Right ventricle myocardium superior (tissue), 1 donor: Measurements from ENCODE around the gene ADAM23. TPM values are rescaled to one million over a fixed set of nuclear protein-coding genes. Genes with fewer than 3 reads are reported as not detected.

Experiments
- ATAC-seq: fragments of 200-7000 bp; cut with Tn5 transposase; one replicate; pipeline ENCODE4 v1.9.1; 2020; ENCODE audit warnings: mild to moderate bottlenecking; ENCODE audit not compliant: poor library complexity
- DNase-seq: peaks from one replicate; pipeline ENCODE4 v3.0.0-alpha.2; 2020
- intact Hi-C: fragments of 100-400 bp; cut with DNase I; formaldehyde crosslinking; loops from one replicate; pipeline ENCODE4 v1.11.2; 2022
- total RNA-seq: library from RNA; stranded (reverse); fragmentation: NEBNext Ultra II Directional; extraction: Animal tissue kit (Norgen Biotek cat#: 25700); gene quantifications from one replicate; pipeline ENCODE4 v1.2.1, GENCODE V29; 2021
- donor health status: DM: no; HTN: yes; CAD: no; lungs with severe emphysema.

The ADAM23 gene
- total RNA-seq, 1 donor from 2014 or later, result 58.9 TPM

DNA sequence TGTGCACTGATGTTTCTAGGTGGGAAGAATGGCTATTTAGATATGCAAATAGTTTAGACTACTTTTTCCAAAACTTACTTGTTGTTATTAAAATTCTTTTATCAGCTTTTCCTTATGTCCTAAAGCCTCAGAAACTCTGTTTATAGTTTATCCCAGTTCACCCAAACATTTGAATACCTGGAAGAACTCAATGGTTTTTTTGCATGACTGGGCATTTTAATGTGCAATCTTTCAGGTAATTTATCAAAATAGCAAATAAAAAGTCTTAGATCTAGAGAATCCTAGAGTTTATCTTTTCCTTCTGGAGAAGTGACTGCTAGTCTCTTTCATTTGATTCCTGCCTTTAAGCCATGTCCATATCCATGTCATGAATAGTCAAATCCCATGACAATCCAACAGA is 9.6 kb upstream of the ADAM23 start:
- no peak for DNase-seq
- no peak for ATAC-seq
- intact Hi-C loops, result no loop called here

DNA sequence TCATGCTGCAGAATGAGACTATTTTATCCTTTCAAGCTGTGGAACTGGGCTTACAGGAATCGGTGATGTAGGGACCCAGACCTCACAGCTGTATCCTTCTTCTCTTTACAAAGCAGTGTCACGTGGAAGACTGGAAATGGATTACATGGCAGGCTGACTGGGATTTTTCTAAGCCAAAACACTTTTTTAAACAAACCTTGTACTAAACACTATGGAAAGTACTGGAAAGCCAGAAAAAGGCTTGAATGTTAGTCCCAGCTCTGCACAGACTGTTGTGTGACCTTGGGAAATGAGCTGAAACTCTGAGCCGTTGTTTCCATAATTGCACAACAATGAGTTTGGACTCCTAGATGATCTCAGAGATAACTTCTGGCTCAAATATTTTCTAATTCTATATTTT is 7.6 kb upstream of the ADAM23 start:
- no peak for DNase-seq
- intact Hi-C loops, result no loop called here
- ATAC-seq, result no peak

DNA sequence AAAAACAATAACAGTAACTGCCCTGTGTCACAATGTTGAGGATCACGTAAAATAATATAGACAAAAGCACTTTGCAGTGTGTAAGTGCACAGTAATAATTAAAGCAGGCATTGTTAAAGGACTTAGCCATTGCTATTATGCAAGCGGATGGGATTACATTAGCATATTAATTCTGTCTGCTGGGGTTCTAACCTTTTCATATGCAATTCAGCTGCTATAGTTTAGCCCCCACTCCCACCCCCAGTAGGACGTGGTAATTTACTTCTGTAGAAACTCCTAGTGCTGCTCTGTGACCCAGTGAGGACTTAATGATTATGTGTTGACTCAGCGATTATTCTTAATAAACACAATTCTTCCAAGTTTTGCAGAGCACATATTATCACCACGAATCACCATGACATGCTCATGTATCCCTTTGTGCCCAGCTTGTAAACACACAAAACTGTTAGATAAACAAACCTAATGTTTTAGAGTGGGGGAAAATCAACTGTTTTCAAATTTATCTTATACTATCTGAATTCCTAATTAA is 5.1 kb upstream of the ADAM23 start:
- ATAC-seq (no peak), DNase-seq (no peak)
- intact Hi-C loops, result no loop called here

DNA sequence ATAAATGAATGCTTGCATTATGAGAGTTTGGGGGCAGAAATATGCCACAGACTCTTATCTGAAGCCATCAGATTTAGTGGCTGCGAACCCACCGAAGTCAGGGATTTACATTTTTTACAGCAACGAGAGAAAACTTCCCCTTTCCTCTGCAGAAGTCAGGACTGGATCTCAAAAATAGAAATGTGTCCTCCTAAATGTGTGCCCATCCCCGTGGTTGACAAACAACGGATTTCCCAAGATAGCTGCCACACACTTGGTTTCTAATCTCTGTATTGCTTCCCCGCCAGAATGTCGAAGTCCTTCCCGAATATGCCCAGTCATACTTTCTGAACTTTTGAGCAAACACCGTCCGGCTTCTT is 879 bp upstream of the ADAM23 start:
- no peak for DNase-seq

DNA sequence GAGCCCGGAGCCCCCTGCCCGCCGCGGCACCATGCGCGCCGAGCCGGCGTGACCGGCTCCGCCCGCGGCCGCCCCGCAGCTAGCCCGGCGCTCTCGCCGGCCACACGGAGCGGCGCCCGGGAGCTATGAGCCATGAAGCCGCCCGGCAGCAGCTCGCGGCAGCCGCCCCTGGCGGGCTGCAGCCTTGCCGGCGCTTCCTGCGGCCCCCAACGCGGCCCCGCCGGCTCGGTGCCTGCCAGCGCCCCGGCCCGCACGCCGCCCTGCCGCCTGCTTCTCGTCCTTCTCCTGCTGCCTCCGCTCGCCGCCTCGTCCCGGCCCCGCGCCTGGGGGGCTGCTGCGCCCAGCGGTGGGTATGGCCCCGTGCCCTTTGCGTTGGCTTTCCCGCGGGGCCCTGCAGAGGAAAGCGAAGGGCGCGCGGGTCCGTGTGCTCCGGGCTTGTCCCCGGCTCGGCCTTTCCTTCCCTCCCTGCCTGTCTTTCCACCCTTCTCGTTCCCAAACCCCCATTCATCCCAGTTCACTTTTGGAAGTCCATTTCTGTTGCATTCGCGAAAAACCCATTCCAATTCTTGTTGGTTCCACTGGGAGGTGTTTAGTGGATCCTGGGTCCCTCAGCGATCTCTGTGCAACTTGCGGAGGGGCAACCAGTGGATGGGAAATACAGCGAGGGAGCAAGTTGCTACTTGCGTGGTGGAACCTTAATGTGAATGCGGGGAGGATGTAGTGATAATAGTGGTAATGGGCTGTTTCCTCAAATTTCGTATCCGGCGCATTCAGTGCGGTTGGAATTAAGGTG is 599 bp downstream of the ADAM23 start:
- ATAC-seq, result peak; percentile 55
- peak; percentile 43 for DNase-seq
- intact Hi-C loops, result loop anchor here (10.0 kb wide), 1 partner anchor 71 kb away; no protein-coding TSS in a partner anchor

More for the DNA sequence above, 879 bp upstream of the ADAM23 start:
- ATAC-seq, result peak; percentile 4
- intact Hi-C loops, result loop anchor here (10.0 kb wide), 1 partner anchor 72 kb away; no protein-coding TSS in a partner anchor

DNA sequence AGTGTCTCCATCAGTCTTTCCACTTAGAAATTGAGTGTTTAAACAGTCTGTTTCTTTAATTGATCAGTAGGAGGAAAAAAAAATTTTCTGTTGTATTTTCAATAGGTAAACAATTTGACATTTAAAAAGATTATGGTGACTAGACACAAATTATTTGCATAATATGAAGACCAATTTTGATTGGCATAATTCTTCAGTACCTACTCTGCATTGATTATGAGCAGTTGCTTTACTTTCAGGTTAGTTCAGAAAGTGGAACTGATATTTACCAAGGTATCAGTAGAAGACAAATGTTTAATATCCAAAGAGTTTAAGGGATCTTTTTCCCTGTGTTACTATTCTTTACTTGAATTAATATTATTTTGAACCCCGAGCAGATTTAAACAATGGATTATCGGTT is 2.6 kb downstream of the ADAM23 start:
- DNase-seq (no peak), ATAC-seq (no peak)
- intact Hi-C loops, result loop anchor here (10.0 kb wide), 1 partner anchor 69 kb away; no protein-coding TSS in a partner anchor

DNA sequence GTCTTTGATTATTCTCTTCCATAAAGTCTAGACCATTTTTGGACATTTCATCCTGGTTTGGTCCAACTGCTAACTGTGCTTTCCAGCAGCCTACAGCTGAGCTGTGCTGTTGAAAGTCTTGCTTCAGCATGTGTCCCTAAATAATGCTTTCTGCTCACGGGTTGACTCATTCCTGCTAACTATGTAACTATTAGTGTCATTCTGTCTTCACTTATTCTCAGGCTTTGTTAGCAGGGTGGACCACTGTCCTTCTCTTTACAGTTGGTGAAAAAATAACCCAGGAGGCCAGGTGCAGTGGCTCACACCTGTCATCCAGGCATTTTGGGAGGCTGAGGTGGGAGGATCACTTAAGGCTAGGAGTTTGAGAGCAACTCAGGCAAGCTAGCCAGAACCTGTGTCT is 8.9 kb downstream of the ADAM23 start:
- DNase-seq, result no peak
- intact Hi-C loops, result no loop called here
- peak; percentile 5 for ATAC-seq

DNA sequence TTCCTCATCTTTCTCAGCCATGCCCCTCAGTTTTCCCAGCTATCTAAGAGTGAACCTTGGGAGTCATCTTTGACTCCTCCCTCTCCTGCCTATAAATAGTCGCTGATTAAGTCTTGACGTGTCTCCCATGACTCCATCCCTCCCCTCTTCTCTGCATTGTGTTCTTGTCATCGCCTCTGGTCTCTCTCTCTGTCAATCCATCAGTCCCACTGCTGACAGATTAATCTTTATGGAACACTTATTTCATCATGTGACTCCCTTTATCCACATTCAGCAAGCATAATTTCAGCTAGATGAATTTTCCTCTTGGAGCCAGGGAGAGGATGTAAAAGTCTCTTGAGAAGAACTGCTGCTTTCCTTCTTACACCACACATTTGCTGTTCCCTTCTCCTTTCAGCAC is 9.4 kb downstream of the ADAM23 start:
- ATAC-seq, result peak; percentile 94
- intact Hi-C loops, result no loop called here

DNA sequence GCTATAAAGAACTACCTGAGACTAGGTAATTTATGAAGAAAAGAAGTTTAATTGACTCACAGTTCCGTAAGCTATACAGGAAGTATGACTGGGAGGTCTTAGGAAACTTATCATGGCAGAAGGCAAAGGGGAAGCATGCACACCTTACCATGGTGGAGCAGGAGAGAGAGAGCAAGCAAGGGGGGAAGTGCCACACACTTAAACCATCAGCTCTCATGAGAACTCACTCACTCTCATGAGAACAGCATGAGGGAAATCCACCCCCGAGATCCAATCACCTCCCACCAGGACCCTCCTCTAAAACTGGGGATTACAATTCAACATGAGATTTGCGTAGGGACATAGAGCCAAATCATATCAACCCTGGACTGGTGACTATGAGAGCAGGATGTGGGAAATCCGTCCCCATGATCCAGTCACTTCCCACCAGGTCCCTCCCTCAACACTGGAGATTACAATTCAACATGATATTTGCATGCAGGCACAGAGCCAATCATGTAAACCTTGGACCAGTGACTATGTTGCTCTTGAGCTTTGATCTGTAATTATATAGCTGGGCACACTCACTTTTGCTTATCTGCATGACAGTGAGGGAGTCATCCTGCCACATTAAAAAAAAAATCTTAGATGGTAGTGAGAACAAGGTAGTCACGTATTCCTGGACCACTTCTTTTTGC is 12.9 kb downstream of the ADAM23 start:
- intact Hi-C loops, result no loop called here
- no peak for ATAC-seq
- DNase-seq, result no peak

More for the DNA sequence above, 9.4 kb downstream of the ADAM23 start:
- no peak for DNase-seq

DNA sequence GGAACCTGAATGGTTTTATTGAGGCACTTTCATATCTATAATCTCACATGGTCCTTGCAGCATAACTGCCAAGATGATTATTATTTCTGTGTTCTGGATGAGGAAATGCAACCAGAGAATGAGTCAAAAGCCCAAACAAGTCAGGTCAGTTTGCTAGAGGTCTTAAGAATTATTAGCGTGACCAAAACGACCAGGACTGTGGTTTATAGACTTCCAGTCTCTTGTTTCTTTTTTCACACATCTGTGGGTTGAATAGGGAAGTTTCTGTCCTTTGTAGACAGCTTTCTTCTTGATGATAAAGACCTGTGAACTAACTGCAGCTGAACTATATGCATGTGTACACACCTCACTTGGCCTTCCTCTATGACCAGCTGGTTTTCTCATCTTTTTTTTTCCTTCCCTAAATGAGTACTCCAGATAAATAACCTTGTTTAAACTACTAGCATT is 13.9 kb downstream of the ADAM23 start:
- intact Hi-C loops, result no loop called here
- ATAC-seq (no peak), DNase-seq (no peak)

DNA sequence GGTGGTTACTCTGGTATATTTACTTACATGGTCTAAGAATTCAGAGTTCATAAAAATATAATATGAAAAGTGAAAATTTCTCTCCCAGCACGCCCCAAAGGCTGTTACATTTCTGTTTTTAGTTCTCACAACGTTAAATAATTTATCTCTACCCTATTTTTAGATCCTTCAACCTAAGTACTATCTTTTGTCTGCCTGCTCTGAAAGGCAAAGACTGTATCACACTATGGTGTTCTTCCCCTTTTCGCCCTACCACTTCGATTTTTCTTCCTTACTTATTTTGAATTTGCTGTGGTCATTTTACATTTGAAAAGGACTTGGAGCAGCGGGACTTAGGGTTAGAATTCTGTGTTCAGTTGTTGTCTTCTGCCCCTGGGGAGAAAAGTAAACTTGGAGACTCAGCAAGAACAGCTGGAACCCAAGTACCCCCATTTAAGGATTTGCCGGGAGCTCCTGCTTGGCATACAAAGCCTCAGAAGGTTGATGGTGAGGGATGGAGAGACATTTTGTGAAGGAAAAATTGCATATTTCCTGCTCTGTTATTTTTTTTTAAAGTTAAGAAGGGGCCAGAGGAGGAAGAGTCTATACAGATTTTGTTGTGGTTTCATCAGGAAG is 19.0 kb downstream of the ADAM23 start:
- intact Hi-C loops, result no loop called here
- ATAC-seq (peak; percentile 51), DNase-seq (no peak)

DNA sequence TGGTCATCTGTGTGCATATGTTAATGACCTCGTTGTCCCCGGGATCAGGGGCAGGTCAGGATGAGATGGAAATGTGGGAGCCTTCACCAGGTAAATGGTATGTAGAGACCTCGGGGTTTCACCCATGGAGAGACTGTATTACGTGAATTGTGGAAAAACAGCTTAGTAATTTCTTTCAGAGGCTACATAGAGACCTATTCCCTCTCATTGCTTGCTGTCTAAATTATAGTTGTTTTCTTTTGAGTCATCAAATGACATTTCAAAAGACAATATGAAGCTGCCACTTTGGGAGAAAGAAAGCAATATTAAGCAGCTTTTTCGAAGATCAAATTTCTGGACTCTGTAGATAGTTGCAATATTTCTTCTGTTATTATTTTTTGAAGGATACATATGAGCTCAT is 20.4 kb downstream of the ADAM23 start:
- intact Hi-C loops, result no loop called here
- DNase-seq (no peak), ATAC-seq (no peak)

DNA sequence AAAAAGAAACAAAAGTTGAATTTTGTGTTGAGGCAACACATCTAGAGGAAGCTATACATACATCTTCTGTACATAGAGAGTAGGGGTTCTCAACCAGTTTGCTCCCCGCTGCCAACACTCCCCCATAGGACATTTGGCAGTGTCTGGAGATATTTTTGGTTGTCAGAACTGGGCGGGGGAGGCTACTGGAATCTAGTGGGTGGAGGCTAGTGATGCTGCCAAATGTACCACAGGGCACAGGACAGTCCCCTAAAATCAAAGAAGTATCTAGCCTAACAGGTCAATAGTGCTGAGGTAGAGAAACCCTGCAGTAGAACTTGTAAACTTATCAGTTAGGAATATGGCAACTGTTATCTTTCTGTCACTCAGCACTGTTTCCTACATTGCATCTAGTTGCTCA is 21.3 kb downstream of the ADAM23 start:
- no peak for DNase-seq
- intact Hi-C loops, result no loop called here

DNA sequence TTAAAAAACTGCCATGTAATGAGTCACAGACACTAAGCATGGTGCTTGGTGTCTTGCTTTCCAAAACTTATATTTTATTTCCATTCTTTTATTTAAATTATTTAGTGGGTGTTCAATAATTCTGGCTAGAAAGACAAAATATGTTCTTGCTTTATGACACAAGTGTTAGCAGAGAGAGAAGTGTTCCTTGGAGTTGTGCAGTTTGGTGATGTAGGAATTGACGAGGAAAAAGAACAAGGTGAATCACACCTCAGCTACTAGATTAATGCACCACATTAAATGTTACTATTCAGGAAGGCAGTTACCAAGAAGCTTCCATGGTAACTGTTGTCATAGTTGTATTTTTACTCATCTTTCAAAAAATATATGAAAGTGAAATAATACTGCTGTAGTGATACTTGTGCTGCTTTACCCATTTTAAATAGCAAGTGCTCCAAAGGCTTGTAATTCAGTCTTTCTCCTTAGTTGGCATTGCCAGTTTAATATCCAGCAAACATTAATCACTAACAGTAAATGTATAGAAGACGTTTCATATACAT is 28.3 kb downstream of the ADAM23 start:
- ATAC-seq (no peak), DNase-seq (no peak)
- intact Hi-C loops, result no loop called here

More for the DNA sequence above, 21.3 kb downstream of the ADAM23 start:
- ATAC-seq, result peak; percentile 86

DNA sequence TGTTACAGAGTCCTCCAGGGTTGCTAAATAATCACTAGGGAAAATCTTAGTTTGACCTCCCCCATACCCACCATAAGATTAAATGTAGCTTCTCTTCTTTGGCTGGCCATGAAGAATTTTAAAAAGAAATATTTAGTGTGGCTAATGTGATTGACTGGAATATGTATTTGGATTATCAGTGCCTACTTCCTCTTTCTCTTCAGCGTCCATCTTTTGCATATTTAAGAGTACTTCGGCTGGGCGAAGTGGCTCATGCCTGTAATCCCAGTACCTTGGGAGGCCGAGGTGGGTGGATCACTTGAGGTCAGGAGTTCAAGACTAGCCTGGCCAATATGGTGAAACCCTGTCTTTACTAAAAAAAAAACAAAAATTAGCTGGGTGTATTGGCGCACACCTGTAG is 28.8 kb downstream of the ADAM23 start:
- DNase-seq (no peak), ATAC-seq (no peak)
- intact Hi-C loops, result no loop called here

DNA sequence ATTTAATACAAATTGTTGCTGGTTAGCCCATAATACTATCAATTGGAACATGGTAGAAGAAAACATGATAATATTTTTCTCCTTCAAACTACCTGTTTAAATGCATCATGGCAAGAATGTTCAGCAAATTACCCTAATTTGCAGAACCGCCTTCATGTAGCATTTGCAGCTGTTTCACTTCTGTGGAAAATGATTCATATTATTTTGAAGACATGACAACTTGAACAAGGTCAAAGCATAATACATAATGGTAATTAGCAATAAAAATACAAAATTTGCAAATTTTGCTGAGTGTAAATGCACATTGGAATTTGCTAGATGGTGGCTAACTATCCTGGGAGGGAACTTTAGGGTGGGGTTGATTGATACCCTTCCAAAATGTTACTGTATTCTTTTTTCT is 30.8 kb downstream of the ADAM23 start:
- DNase-seq (no peak), ATAC-seq (no peak)
- intact Hi-C loops, result no loop called here

DNA sequence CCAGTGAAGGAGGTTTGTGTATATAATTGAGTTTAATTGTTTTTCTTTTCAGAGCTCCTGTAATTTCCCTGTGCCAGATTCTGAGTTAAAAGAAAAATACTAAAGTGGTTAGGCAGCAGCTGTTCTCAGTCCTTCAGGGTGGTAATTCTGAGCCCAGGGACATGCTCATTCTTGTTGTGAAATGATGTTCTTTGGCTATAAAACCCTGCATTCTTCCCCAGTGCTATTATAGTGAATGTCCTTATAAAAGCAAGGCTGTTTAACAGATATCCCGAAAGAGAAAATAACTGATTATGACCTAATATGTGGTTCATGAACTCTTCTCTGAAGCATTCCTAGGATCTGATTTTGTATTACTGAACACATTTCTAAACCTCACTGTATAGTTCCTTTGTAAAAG is 34.0 kb downstream of the ADAM23 start:
- DNase-seq (no peak), ATAC-seq (no peak)
- intact Hi-C loops, result no loop called here

DNA sequence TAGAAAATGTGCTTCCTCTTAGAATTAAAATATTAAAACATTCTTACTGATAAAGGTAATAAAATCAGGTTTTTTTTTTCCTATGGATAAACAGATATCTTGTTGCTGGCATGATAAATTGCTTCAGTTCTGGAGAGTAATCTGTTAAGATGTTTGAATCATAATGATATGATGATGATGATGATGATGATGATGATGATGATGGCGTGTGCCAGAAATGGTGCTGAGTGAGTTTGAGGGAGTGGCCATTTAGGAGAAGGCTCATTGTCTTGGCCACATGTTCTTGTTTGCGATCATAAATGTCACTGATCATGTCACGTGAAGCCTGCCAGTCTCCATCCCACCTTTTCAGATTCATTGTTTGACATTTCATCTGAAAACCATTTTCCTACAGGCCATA is 35.0 kb downstream of the ADAM23 start:
- DNase-seq, result no peak
- intact Hi-C loops, result no loop called here
- no peak for ATAC-seq

DNA sequence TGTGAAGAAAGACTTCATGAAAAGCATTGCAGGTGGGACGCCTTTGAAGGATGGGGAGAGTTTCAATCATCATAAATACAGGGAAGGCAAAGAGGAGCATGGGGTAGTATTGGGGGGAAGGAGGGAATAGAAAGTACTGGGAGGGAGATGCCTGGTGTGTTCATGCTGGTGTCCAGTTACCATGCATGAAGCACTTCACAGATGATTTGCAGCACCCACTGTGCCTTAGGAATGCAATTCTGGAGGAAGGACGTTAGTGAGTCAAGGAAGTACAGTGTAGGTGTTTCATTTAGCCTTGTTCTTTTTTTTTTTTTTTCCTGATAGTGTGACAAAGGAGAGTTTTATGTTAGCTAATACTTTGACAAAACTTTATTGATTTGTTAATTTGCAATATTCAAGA is 36.8 kb downstream of the ADAM23 start:
- intact Hi-C loops, result no loop called here
- no peak for ATAC-seq
- no peak for DNase-seq
